NCI-H2196 treated with DMSO at 0.1 percent for 48 hours (cell line): ENCODE measurements around the gene FAM3A.

Experiments
- DNase-seq: peaks from one replicate; lab custom pipeline; 2025; ENCODE audit not compliant: unreplicated experiment; lab: John Stamatoyannopoulos, UW

Gene FAM3A

DNA sequence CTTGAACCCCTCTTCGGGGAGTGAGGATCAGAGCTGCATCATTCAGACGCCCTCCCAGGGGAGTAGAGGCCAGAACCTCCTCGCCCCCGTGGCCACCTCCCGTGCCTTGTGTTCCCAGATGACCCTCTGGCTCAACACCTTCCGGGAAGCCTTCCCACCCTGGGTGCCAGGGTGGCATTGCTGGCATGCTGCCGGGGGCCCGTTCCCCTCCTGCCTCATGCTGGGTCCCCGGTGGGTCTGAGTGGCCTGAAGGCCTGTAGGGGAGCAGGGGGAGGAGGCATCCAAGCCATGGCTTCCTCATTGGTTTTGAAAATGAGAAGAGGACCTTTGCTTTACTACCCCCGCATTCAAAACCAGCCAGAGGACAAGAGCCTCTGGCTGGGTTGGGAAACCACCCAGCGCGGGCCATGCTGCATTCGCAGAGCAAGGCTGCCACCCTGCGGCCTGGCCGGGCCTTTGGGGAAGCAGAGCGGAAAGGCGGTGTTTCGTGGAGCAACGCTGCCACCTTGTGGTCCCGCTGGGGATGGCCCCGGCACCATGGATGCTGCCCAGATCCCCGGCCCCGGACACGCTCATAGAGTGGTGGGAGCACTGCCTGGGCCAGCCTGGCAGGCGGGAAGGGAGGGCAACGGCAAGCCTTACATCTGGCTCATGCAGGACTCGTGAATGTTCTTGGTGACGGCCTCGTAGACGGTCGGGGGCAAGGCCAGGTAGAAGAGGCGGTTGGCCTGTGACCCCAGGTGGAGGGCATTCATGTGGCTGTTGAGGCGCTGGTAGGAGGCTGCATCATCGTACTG lies 18.7 kb upstream of the FAM3A start:
- DNase-seq: peak; percentile 22

DNA sequence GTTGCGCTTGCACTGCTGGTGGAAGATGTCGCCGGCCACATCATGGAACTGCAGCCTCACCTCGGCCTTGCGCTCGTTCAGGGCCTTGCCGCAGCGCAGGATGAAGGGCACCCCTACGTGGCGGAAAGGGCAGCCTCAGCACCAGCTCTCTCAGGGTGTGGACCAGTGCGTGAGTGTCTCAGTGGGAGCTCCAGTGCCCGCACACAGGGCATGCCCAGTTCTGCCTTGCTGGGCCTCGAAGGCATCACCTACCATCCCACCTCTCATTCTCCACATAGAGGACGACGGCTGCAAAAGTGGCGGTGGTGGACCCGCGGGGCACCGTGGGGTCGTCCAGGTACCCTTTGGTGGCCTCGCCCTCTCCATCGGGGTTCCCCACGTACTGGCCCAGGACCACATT lies 16.7 kb upstream of the FAM3A start:
- DNase-seq: no peak

DNA sequence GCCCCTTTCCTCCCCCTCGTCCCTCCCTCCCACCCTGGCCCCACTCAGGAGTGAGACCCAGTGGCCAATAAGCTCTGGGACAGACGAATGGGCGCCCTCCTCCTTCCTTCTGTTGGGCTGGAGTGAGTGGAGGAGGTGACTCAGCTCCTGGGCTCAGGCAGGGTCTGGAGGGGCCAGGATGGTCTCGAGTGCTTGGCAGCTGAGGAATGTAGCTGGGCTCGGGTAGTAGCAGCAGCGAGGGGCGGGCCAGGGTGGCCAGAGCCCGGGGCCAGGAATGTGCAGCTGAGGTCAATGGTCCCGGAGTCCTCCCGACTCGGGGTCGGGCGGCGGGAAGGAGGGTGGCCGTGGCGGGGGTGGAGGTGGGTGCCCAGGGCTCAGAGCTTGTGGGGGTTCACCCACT lies 15.6 kb upstream of the FAM3A start:
- no peak for DNase-seq

GRCh38 chrX:154530286-154530685 lies 14.3 kb upstream of the FAM3A start:
- DNase-seq: no peak

GRCh38 chrX:154529206-154529612 lies 13.2 kb upstream of the FAM3A start:
- no peak for DNase-seq

- DNase-seq: peak; percentile 50
Measured at GRCh38 chrX:154526901-154527675, 11.1 kb upstream of the FAM3A start.

DNA sequence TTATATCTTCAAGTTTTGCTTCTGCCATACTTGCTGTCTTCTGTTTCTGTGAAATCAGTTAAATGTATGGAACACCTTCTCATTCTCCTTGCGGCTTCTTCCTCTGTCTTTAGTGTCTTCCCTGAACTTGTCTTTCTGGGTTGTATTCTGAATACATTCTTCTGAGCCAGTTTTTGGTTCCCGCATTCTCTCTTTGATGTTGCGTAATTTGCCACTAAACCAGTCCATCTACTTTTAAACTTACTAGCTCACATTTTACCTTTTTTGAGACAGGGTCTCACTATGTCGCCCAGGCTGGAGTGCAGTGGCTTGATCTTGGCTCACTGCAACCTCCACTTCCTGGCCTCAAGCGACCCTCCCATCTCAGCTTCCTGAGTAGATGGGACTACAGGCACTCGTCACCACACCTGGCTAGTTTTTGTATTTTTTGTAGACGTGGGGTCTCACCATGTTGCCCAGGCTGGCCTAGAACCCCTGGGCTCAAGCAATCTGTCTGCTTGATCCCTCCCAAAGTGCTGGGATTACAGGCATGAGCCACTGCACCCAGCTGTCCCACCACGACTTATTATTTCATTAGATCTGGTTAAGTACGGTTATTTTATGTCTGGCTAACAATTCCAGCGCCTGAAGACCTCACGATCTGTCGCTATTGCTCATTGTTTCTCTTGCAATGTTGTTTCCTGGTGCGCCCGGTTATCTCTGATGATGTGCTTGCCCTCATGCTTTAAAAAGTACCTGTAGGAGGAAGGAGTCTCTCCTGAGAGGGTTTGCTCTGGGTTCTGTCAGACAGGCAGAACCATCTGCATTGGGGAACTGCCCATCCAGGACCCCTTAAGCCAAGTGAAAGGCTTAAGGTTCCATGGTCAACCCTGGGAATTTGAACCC lies 9.8 kb upstream of the FAM3A start:
- no peak for DNase-seq

DNA sequence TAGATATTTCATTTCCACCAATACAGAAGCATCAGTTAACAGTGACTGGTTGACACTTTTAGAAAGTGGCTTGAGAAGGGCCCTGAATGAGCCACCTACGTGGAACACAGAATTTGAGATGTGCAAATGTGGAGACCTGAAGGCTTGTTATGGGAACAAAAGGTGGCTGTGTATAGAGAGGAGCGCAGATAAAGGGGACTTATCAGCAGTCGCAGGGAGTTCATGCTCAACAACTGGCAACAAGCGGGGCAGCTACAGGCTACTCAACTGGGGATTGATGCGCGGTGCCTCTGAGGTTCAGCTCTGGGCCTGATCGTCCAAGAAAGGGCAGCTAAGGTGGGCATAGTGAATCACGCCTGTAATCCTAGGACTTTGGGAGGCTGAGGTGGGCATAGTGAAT lies 3.4 kb upstream of the FAM3A start:
- DNase-seq: no peak

GRCh38 chrX:154517101-154517781 lies 1.2 kb upstream of the FAM3A start:
- DNase-seq: no peak

DNA sequence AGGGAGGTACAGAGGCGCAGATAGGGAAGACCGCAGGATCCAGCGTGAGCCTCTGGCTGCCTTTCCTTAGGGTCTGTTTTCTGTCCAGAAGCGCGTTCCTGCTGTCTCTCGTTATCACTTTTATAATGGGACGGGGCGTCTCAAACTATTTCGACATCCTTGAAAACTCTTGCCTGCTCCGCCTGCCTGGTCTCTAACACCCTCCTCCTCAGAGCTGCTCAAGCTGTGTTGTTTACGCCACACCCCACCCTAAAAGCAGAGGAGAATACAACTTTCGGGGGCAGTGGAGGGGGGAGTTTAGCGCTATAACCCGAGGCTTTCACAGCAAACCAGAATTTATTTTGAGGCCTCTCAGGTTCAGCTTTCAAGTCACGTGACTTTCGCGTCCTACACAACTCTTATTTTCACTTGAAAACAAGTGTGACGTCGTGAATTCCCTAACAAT lies 646 bp upstream of the FAM3A start:
- DNase-seq: no peak

DNA sequence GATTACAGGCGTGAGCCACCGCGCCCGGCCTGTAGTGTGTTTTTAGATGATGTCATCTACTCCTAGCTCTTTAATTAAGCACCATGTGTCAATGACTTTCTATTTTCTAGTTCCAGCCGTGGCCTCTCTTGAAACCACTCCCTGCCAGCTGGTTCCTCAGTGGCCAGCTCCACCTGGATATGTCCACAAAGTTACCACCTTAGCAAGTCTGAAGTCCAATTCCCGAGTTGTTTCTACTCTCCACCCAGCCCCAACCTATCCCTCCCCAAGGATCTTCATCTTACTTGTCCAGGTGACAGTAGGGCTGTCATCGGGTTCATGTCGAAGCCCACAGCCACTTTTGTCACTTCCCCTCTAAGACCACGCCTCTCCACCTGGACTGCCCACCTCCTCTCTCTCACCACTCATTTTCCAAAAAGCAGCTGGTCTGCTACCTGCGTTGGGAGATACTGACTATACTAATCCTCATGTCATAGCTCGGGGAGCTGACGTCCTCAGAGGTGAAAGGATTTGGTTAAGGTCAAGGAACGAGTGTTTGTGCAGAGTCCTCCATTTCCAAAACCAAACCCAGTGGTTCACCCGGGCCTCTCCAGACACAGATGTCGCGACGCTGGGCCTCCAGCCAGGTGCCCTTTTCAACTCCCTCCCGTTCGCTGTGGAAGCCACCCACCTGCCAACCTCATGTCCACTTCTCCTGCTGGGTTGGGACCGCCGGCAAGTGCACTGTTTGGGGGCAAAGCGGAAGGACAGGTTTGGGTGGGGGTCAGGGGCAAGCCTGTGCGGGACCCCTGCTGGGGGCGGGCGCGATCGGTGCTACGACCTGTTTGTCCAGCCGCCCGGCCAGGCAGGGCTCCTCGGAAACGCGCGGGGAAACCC lies 704 bp downstream of the FAM3A start:
- no peak for DNase-seq

GRCh38 chrX:154513716-154514115 lies 2.3 kb downstream of the FAM3A start:
- DNase-seq: no peak

DNA sequence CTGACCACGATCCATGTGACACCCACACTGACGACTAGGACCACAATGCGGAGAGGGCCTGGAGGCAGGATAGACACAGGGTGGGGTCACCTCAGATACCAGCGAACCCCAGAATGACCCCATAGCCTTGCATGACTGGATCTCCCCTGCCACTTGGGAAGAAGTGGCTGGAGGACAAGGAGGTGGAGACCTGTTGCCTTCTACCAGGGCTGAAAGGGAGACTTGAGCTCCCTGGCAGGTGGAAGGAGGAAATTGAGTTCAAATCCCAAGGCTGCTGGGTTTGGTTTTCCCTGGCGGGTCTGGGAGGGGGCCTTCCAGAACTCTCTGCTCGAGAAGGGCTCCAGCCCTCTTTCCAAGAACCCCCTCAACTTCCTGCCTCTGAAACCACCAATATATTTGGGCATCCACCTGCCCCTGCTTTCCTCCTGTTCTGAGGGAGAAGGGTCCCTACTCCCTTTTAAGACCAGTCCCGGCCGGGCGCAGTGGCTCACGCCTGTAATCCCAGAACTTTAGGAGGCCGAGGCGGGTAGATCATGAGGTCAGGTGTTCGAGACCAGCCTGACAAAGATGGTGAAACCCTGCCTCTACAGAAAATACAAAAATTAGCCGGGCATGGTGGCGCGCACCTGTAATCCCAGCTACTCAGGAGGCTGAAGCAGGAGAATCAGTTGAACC lies 3.0 kb downstream of the FAM3A start:
- DNase-seq: no peak

DNA sequence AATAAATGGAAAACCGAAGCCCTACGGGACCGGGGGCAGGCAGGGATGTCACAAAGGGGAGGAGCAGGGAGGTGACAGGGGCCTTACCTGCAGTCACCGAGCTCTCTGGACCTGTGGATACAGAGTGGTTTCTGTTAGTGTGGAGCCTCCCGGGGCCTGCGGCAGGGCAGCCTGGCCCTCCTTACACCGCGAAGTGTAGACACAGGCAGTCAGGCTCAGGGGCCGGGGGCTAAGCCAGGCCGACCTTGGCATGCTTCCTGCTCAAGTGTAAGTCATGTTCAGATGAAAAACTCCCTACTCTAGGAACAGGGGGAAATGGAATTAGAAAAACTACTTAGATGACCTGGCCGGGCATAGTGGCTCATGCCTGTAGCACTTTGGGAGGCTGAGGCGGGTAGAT lies 4.3 kb downstream of the FAM3A start:
- no peak for DNase-seq

GRCh38 chrX:154509455-154509854 lies 6.6 kb downstream of the FAM3A start:
- no peak for DNase-seq

GRCh38 chrX:154508384-154508745 lies 7.7 kb downstream of the FAM3A start:
- DNase-seq: no peak

- no peak for DNase-seq
Measured at GRCh38 chrX:154507673-154508383, 8.2 kb downstream of the FAM3A start.

DNA sequence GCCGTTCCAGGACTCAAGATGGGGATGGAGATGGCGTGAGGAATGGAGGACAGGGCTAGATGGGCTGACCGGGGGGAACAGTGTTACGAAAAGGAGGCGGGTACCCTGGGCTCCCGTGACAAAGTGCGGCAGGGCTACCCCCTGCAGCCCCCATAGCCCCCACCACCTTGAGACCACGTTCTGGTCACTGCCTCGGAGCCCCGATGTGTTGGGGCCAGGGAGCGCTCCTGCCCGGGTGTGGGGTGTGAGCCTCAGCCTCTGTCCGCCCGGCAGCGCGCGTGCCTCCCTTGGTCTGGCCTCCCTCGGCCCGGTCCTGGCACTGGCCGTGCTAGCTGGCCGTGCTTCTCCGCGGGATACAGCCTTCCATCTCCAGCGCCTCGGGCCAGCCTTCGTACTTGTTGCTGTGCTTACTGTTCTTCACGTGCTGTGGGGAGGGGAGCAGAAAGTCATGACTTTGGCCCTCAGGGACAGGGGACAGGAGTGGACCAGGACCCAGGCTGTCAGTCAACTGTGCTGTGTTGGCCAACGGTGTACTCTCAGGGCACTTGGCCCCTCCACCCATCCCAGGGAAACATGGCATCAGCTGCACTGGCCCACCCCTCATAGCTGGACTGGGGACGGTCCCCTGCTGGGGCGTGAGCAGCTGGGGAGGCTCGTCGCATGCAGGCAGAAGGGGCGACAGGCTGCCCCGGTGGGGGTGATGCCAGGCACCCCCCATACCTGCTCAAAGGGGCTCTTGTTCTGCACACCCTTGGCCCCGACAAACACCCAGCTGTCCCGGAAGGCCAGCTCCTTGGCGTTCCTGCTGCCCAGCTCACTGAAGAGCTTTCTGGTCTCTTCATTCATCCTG lies 9.3 kb downstream of the FAM3A start:
- DNase-seq: no peak
